ENCODE measurements around the gene KRTAP20-2. TPM values are rescaled to one million over a fixed set of nuclear protein-coding genes. Genes with fewer than 3 reads are reported as not detected.

The KRTAP20-2 gene
- total and polyA plus RNA-seq, 4 donors, result not detected

- TF ChIP-seq CTCF (IDR thresholded peaks at IDR 0.05; ENCODE audit: low read depth, low read length, missing input control) (no peak), EGR1 (IDR thresholded peaks at IDR 0.05; ENCODE audit: low read depth in 2 of 2) (no peak), FOXA2 (IDR thresholded peaks at IDR 0.05) (no peak), RXRA (IDR thresholded peaks at IDR 0.05) (no peak), HNF4G (IDR thresholded peaks at IDR 0.05) (no peak), NR2F2 (IDR thresholded peaks at IDR 0.05) (no peak)
Observed at GRCh38 chr21:30592140-30592539, 42.9 kb upstream of the KRTAP20-2 start, which contains the start of gene KRTAP6-3 (continued).

- WGBS, result 90% methylated on average over 6 of the region's 6 CpGs
Observed at GRCh38 chr21:30598802-30599201, 36.2 kb upstream of the KRTAP20-2 start, which contains the start of gene KRTAP6-2. Gene KRTAP6-2 (minus strand): TSS chr21:30598902. CDS start chr21:30598874, 28 bp downstream.

GRCh38 chr21:30600787-30601186 lies 34.2 kb upstream of the KRTAP20-2 start, which contains the start of gene KRTAP22-1:
Gene KRTAP22-1 (plus strand): TSS chr21:30601087.
- Histone ChIP-seq H3K9me3 (ENCODE audit: control insufficient read depth in 4 of 4, low read length in 3 of 4) (no peaks in the 10 kb centered on the region), H3K36me3 (ENCODE audit: control insufficient read depth in 4 of 4, insufficient read depth in 3 of 4, low read depth in 1 of 4, low read length in 3 of 4) (no peaks in the 10 kb centered on the region), H3K27ac (ENCODE audit: low read depth in 1 of 2, low read length in 2 of 2) (no peak within 1 kb of the TSS), H3K4me3 (ENCODE audit: low read depth in 1 of 3, low read length in 3 of 3) (no peak within 1 kb of the TSS), H3K9ac (ENCODE audit: low read depth in 1 of 2, low read length in 2 of 2) (no peak within 1 kb of the TSS), H3K27me3 (ENCODE audit: control insufficient read depth in 4 of 4, insufficient read depth in 4 of 4, low read length in 3 of 4) (no peaks in the 10 kb centered on the region), H3K4me1 (ENCODE audit: control insufficient read depth in 4 of 4, insufficient read depth in 4 of 4, low read length in 3 of 4) (no peaks in the 10 kb centered on the region)
- no peak for DNase-seq (ENCODE audit: low spot score)
- no peak for TF ChIP-seq MAX (IDR thresholded peaks at IDR 0.05)
- no peak for TF ChIP-seq RXRA (IDR thresholded peaks at IDR 0.05)
- no peak for TF ChIP-seq ATF3 (IDR thresholded peaks at IDR 0.05)
- TF ChIP-seq NR2F2 (IDR thresholded peaks at IDR 0.05), result no peak
- TF ChIP-seq JUND (IDR thresholded peaks at IDR 0.05), result no peak
- TF ChIP-seq CTCF (IDR thresholded peaks at IDR 0.05; ENCODE audit: low read depth, low read length, missing input control), result no peak
- TF ChIP-seq EGR1 (IDR thresholded peaks at IDR 0.05; ENCODE audit: low read depth in 2 of 2), result no peak
- TF ChIP-seq YY1 (IDR thresholded peaks at IDR 0.05), result no peak
- no peak for TF ChIP-seq FOXA2 (IDR thresholded peaks at IDR 0.05)
- TF ChIP-seq GABPA (IDR thresholded peaks at IDR 0.05 in 1 of 2, conservative IDR thresholded peaks at IDR 0.05 in 1 of 2), result no peak
- TF ChIP-seq FOXA1 (IDR thresholded peaks at IDR 0.05), result no peak
- TF ChIP-seq TAF1 (conservative IDR thresholded peaks at IDR 0.05), result no peak
- TF ChIP-seq RAD21 (IDR thresholded peaks at IDR 0.05), result no peak
- TF ChIP-seq REST (IDR thresholded peaks at IDR 0.05), result no peak
- TF ChIP-seq HNF4G (IDR thresholded peaks at IDR 0.05), result no peak
- no peak for TF ChIP-seq HNF4A (conservative IDR thresholded peaks at IDR 0.05)
- no peak for TF ChIP-seq SP1 (IDR thresholded peaks at IDR 0.05)
- WGBS, result 63% methylated on average over 1 of the region's 1 CpG

More at GRCh38 chr21:30598802-30599201, 36.2 kb upstream of the KRTAP20-2 start, which contains the start of gene KRTAP6-2:
- no peak within 1 kb of the TSS for H3K9ac ChIP-seq (ENCODE audit: low read depth in 1 of 2, low read length in 2 of 2)
- H3K27me3 ChIP-seq (ENCODE audit: control insufficient read depth in 4 of 4, insufficient read depth in 4 of 4, low read length in 3 of 4), result no peaks in the 10 kb centered on the region
- no peak for DNase-seq (ENCODE audit: low spot score)
- H3K36me3 ChIP-seq (ENCODE audit: control insufficient read depth in 4 of 4, insufficient read depth in 3 of 4, low read depth in 1 of 4, low read length in 3 of 4), result no peaks in the 10 kb centered on the region
- TF ChIP-seq YY1 (IDR thresholded peaks at IDR 0.05), result no peak
- no peak within 1 kb of the TSS for H3K4me3 ChIP-seq (ENCODE audit: low read depth in 1 of 3, low read length in 3 of 3)
- no peak within 1 kb of the TSS for H3K27ac ChIP-seq (ENCODE audit: low read depth in 1 of 2, low read length in 2 of 2)
- H3K4me1 ChIP-seq (ENCODE audit: control insufficient read depth in 4 of 4, insufficient read depth in 4 of 4, low read length in 3 of 4), result no peaks in the 10 kb centered on the region
- no peaks in the 10 kb centered on the region for H3K9me3 ChIP-seq (ENCODE audit: control insufficient read depth in 4 of 4, low read length in 3 of 4)
